Stomach (tissue), 4 donors: ENCODE results near the gene THBS4.

Experiments
- POLR2A ChIP-seq, 4 donors: fragments of 450-650 bp; IDR thresholded peaks; one replicate each; pipeline ENCODE4 v1.6.1; 2016; ENCODE audit warnings: antibody characterized with exemption in 4 of 4, control low read depth in 2 of 4, mild to moderate bottlenecking in 1 of 4, moderate library complexity in 1 of 4
- TF ChIP-seq, protein P1 (sequence below), 7 experiments: fragments of 450-650 bp in 4 of 7; fragments of 200-600 bp in 3 of 7; sonication (generic) in 3 of 7; IDR thresholded peaks; one replicate each; pipeline ENCODE4 v1.5.1; 2016 to 2019; ENCODE audit warnings: antibody characterized with exemption in 7 of 7, control low read depth in 2 of 7, mild to moderate bottlenecking in 1 of 7

DNA sequence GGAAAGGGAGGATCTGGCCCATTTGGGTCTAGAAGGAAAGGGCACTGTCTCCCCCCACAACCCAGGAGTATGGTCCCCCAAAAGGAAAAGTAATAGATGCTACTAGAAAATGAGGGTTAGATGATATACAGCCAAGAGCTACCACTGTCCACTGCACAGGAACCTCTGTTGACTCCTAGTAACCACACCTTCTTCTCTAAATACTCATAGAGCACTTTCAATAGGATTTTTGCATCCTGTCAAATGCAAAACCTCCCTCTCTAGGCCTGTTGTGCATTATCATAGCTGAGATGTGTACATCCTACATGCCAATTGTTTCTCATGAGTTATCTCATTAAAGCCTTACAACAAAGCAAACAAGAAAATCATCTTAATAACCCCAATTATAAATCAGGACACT lies 66.8 kb downstream of the THBS4 start:
- TF ChIP-seq, protein P1, sequence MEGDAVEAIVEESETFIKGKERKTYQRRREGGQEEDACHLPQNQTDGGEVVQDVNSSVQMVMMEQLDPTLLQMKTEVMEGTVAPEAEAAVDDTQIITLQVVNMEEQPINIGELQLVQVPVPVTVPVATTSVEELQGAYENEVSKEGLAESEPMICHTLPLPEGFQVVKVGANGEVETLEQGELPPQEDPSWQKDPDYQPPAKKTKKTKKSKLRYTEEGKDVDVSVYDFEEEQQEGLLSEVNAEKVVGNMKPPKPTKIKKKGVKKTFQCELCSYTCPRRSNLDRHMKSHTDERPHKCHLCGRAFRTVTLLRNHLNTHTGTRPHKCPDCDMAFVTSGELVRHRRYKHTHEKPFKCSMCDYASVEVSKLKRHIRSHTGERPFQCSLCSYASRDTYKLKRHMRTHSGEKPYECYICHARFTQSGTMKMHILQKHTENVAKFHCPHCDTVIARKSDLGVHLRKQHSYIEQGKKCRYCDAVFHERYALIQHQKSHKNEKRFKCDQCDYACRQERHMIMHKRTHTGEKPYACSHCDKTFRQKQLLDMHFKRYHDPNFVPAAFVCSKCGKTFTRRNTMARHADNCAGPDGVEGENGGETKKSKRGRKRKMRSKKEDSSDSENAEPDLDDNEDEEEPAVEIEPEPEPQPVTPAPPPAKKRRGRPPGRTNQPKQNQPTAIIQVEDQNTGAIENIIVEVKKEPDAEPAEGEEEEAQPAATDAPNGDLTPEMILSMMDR (IDR thresholded peaks at IDR 0.05): no peak
- TF ChIP-seq POLR2A (IDR thresholded peaks at IDR 0.05): no peak
